Liver (tissue), 3 donors: ENCODE results near the gene MANBA.

Source experiments
- EGR1 ChIP-seq, 2 donors: IDR thresholded peaks; 2 replicates each; pipeline ENCODE4 v1.6.1; 2016 to 2018; ENCODE audit warnings: antibody characterized with exemption in 2 of 2, low read depth in 2 of 2
- FOXA1 ChIP-seq: IDR thresholded peaks from 2 replicates; pipeline ENCODE4 v1.6.1; 2016; ENCODE audit warnings: antibody characterized with exemption
- GABPA ChIP-seq, 2 donors: IDR thresholded peaks in 1 of 2; conservative IDR thresholded peaks in 1 of 2; 2 replicates each; pipeline ENCODE4 v1.6.1; 2016; ENCODE audit warnings: antibody characterized with exemption in 2 of 2, mild to moderate bottlenecking in 1 of 2, moderate library complexity in 1 of 2
- JUND ChIP-seq, 2 donors: IDR thresholded peaks; 2 replicates each; pipeline ENCODE4 v1.6.1; 2016; ENCODE audit warnings: antibody characterized with exemption in 2 of 2
- NR2F2 ChIP-seq: IDR thresholded peaks from 2 replicates; pipeline ENCODE4 v1.6.1; 2016; ENCODE audit warnings: antibody characterized with exemption
- RAD21 ChIP-seq, 2 donors: IDR thresholded peaks; 2 replicates each; pipeline ENCODE4 v1.6.1; 2016; ENCODE audit warnings: antibody characterized with exemption in 2 of 2, mild to moderate bottlenecking in 2 of 2
- SP1 ChIP-seq: IDR thresholded peaks from 2 replicates; pipeline ENCODE4 v1.6.1; 2018; ENCODE audit warnings: antibody characterized with exemption, mild to moderate bottlenecking
- TAF1 ChIP-seq: conservative IDR thresholded peaks from 2 replicates; pipeline ENCODE4 v1.6.1; 2016; ENCODE audit warnings: antibody characterized with exemption, mild to moderate bottlenecking
- TF ChIP-seq, protein P1 (sequence below): fragments of 150-350 bp; IDR thresholded peaks from 2 replicates; pipeline ENCODE4 v1.5.1; 2017; ENCODE audit warnings: improper control_type of control experiment, low read depth, low read length; ENCODE audit not compliant: missing input control
- TF ChIP-seq, protein P2 (sequence below): IDR thresholded peaks from 2 replicates; pipeline ENCODE4 v1.6.1; 2016; ENCODE audit warnings: antibody characterized with exemption, mild to moderate bottlenecking
- TF ChIP-seq, protein P3 (sequence below): IDR thresholded peaks from 2 replicates; pipeline ENCODE4 v1.6.1; 2016; ENCODE audit warnings: antibody characterized with exemption
- TF ChIP-seq, protein P4 (sequence below): IDR thresholded peaks from 2 replicates; pipeline ENCODE4 v1.6.1; 2016; ENCODE audit warnings: antibody characterized with exemption
- TF ChIP-seq, protein P5 (sequence below): IDR thresholded peaks from 2 replicates; pipeline ENCODE4 v1.6.1; 2016; ENCODE audit warnings: antibody characterized with exemption
- donor health status: healthy.
- donor health status: healthy.

DNA sequence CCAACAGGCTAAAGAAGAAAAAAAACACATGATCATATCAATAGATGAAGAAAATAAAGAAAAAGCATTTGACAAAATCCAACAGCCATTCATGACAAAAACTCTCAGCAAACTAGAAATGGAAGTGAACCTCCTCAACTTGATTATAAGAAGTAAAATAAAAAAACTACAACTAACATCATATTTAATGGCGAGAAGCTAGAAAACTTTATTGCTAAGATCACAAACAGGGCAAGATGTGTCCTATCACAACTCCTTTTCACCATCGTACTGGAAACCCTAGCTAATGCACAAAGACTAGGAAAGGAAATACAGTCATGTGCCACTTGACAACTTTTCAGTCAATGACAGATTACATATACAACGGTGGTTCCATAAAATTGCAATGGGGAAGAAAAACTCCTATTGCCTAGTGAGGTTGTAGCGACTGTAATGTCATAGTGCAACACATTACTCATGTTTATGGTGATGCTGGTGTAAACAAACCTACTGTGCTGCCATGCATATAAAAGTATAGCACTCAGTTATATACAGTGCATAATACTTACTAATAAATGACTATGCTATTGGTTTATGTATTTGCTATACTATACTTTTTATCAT is 12.1 kb upstream of the MANBA start:
- TF ChIP-seq GABPA (IDR thresholded peaks at IDR 0.05 in 1 of 2, conservative IDR thresholded peaks at IDR 0.05 in 1 of 2) (no peak), NR2F2 (no peak), RAD21 (IDR thresholded peaks at IDR 0.05) (no peak), TAF1 (no peak), FOXA1 (no peak), EGR1 (IDR thresholded peaks at IDR 0.05; ENCODE audit: low read depth in 2 of 2) (no peak), JUND (IDR thresholded peaks at IDR 0.05) (no peak), SP1 (no peak)
- TF ChIP-seq, protein P1, sequence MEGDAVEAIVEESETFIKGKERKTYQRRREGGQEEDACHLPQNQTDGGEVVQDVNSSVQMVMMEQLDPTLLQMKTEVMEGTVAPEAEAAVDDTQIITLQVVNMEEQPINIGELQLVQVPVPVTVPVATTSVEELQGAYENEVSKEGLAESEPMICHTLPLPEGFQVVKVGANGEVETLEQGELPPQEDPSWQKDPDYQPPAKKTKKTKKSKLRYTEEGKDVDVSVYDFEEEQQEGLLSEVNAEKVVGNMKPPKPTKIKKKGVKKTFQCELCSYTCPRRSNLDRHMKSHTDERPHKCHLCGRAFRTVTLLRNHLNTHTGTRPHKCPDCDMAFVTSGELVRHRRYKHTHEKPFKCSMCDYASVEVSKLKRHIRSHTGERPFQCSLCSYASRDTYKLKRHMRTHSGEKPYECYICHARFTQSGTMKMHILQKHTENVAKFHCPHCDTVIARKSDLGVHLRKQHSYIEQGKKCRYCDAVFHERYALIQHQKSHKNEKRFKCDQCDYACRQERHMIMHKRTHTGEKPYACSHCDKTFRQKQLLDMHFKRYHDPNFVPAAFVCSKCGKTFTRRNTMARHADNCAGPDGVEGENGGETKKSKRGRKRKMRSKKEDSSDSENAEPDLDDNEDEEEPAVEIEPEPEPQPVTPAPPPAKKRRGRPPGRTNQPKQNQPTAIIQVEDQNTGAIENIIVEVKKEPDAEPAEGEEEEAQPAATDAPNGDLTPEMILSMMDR, result no peak
- TF ChIP-seq, protein P2, sequence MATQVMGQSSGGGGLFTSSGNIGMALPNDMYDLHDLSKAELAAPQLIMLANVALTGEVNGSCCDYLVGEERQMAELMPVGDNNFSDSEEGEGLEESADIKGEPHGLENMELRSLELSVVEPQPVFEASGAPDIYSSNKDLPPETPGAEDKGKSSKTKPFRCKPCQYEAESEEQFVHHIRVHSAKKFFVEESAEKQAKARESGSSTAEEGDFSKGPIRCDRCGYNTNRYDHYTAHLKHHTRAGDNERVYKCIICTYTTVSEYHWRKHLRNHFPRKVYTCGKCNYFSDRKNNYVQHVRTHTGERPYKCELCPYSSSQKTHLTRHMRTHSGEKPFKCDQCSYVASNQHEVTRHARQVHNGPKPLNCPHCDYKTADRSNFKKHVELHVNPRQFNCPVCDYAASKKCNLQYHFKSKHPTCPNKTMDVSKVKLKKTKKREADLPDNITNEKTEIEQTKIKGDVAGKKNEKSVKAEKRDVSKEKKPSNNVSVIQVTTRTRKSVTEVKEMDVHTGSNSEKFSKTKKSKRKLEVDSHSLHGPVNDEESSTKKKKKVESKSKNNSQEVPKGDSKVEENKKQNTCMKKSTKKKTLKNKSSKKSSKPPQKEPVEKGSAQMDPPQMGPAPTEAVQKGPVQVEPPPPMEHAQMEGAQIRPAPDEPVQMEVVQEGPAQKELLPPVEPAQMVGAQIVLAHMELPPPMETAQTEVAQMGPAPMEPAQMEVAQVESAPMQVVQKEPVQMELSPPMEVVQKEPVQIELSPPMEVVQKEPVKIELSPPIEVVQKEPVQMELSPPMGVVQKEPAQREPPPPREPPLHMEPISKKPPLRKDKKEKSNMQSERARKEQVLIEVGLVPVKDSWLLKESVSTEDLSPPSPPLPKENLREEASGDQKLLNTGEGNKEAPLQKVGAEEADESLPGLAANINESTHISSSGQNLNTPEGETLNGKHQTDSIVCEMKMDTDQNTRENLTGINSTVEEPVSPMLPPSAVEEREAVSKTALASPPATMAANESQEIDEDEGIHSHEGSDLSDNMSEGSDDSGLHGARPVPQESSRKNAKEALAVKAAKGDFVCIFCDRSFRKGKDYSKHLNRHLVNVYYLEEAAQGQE, result no peak
- TF ChIP-seq, protein P3, sequence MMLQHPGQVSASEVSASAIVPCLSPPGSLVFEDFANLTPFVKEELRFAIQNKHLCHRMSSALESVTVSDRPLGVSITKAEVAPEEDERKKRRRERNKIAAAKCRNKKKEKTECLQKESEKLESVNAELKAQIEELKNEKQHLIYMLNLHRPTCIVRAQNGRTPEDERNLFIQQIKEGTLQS, result no peak
- TF ChIP-seq, protein P4, sequence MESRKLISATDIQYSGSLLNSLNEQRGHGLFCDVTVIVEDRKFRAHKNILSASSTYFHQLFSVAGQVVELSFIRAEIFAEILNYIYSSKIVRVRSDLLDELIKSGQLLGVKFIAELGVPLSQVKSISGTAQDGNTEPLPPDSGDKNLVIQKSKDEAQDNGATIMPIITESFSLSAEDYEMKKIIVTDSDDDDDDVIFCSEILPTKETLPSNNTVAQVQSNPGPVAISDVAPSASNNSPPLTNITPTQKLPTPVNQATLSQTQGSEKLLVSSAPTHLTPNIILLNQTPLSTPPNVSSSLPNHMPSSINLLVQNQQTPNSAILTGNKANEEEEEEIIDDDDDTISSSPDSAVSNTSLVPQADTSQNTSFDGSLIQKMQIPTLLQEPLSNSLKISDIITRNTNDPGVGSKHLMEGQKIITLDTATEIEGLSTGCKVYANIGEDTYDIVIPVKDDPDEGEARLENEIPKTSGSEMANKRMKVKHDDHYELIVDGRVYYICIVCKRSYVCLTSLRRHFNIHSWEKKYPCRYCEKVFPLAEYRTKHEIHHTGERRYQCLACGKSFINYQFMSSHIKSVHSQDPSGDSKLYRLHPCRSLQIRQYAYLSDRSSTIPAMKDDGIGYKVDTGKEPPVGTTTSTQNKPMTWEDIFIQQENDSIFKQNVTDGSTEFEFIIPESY, result no peak
- TF ChIP-seq, protein P5, sequence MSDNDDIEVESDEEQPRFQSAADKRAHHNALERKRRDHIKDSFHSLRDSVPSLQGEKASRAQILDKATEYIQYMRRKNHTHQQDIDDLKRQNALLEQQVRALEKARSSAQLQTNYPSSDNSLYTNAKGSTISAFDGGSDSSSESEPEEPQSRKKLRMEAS, result no peak
